ENCODE measurements around the gene RAX. TPM values are rescaled to one million over a fixed set of nuclear protein-coding genes. Genes with fewer than 3 reads are reported as not detected.

The RAX gene
- total RNA-seq (2022; extraction: Qiagen RNA extraction; ENCODE audit: low read depth), result not detected in 5 replicates

DNA sequence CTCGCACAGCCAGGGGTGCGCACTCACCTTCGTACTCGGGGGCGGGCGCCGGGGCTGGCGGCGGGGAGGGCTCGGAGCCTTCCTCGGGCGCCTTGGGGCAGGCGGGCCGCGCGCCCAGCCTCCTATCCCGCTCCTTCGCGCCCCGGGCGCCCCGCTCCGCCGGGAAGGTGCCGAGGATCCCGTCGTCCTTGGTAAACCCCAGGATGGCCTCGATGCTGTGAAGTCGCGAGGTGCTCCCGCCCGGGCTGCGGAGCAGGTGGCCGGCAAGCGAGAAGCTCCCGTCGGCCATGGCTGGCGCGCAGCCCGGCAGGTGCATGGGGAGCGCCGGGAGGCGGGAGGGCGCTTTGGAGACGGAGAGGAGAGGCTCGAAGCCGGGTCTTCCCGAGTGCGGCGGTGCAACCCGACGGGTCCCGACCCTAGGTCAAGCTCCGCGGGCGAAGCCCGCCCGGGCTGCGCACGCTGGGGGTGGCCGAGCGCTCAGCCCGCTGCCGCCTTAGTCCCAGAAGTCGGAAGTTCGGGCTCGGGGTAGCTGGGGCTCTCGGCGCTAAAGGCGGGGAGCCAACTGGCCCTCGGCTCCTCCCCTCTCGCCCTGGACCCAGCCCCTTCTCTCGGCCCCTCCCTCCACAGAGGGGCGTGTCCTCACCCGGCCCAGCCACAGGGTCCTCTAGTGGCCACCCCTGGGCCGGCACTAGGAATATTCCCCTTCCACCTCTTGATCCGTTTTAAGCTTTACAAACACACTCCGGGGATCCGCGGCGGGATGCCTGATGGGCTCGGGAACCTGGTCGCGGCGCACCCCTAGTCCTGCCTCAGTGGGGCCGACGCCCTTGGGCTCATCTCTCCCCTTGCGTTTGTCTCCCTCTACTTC is at the start of gene RAX:
Gene RAX (minus strand): TSS at position 564 of the 868 bp plus-strand sequence. CDS start 248 bp downstream, at position 316.

DNA sequence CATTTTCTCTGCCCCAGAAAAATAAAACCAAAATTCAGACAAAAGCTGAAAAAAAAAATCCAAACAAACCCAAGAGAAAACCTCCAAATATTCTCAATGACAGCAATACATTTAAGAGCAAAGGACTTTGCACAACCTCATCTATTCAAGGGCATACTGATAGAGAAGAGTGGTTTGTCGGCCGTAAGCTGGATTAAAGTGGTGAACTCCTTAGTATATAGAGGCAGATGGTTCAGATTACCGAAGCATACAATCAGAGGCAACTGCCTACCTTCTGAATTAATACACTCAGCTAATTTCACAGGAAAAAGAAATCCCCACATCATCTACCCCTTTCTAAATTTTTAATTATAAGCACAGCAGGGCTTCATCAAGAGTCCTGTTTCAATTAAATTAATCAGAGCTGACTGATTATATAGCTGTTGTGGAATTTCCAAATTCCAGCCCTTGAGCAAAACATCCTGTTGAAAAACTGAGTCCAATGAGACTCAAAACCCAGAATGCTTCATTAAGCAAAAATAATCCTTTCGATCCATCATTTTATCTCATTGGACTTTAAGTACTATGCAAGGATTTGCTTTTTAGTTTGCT is 45.3 kb upstream of the RAX start, which contains the start of gene CPLX4:
Gene CPLX4 (minus strand): TSS at position 190 of the 591 bp plus-strand sequence. CDS start 187 bp downstream, at position 3.

DNA sequence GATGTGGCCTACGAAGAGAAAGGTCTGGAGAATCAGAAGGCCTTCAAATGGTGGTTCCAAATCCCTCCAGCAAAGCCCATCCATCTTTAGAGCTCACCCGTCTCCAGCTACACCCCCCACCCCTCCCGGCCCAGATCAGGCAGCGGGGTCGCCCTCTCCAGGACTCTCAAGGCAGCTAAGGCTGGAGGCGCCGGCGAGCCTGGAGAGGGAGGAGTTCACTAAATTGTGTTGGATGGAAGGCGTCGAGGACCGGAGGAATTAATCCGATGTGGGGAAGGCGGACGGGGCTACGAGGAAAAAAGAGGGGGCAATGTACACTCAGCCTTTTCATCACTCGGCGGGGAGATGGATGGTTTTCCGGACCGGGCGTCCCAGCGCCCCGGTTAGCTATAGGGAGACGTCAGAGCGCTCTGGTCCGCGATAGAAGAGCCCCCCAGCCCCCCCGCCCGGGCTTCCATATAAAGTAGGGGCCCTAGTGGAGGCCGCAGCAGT is 53.5 kb downstream of the RAX start, which contains the start of gene GRP:
Gene GRP (plus strand): TSS at position 487 of the 492 bp plus-strand sequence. CDS start 108 bp downstream, outside the sequence.

Other genes with a start within 250 kb of the RAX start
- 57.1 to 66.4 TPM (median 61.8 TPM) in 5 replicates for gene SEC11C, start 133.6 kb downstream of the RAX start, total RNA-seq (2022; extraction: Qiagen RNA extraction; ENCODE audit: low read depth)
- not detected in 5 replicates for gene GRP, start 53.3 kb downstream of the RAX start, total RNA-seq (2022; extraction: Qiagen RNA extraction; ENCODE audit: low read depth)
- gene CPLX4, start 45.2 kb upstream of the RAX start, total RNA-seq (2022; extraction: Qiagen RNA extraction; ENCODE audit: low read depth), result not detected in 5 replicates
- 19.6 to 38.9 TPM (median 30.9 TPM) in 5 replicates for gene LMAN1, start 85.8 kb upstream of the RAX start, total RNA-seq (2022; extraction: Qiagen RNA extraction; ENCODE audit: low read depth)